ENCODE measurements around the gene MTX3. TPM values are rescaled to one million over a fixed set of nuclear protein-coding genes. Genes with fewer than 3 reads are reported as not detected.

Gene MTX3
- total and polyA plus RNA-seq, 4 donors = 4.2 to 22.6 (median 9.1) TPM

DNA sequence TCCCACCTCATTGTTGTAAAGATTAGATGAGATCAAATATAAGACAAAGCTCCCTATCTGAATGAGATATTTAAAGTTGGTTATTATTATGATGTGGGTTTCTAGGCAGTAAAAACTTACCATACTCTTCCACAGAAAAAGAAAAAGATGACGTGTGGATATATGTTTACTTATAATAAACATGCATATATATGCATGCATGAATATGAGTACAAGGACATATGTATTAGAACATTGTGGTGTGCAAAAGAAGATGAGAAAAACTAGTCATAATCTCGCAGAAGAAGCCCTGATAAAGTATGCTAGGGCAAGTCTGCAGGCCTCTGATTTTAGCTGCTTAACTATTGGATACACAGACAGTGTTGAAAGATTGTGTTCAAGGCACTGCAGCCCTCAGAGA, 34.0 kb upstream of the MTX3 start:
- Histone ChIP-seq H3K36me3 (ENCODE audit: control insufficient read depth in 4 of 4, insufficient read depth in 4 of 4, low read length in 4 of 4) (no peaks in the 10 kb centered on the region), H3K27me3 (ENCODE audit: control insufficient read depth in 3 of 3, insufficient read depth in 3 of 3, low read length in 2 of 3) (no peaks in the 10 kb centered on the region), H3K9me3 (ENCODE audit: control insufficient read depth in 4 of 4, insufficient read depth in 3 of 4, low read length in 3 of 4) (no peaks in the 10 kb centered on the region), H3K9ac (ENCODE audit: insufficient read depth in 1 of 2, low read length in 2 of 2) (no peak overlapping the region), H3K4me1 (ENCODE audit: control insufficient read depth in 5 of 5, insufficient read depth in 5 of 5, low read length in 5 of 5) (no peaks in the 10 kb centered on the region), H3K27ac (ENCODE audit: low read depth in 1 of 2, low read length in 1 of 2) (no peak overlapping the region), H3K4me3 (no peak overlapping the region)
- TF ChIP-seq, protein P1, sequence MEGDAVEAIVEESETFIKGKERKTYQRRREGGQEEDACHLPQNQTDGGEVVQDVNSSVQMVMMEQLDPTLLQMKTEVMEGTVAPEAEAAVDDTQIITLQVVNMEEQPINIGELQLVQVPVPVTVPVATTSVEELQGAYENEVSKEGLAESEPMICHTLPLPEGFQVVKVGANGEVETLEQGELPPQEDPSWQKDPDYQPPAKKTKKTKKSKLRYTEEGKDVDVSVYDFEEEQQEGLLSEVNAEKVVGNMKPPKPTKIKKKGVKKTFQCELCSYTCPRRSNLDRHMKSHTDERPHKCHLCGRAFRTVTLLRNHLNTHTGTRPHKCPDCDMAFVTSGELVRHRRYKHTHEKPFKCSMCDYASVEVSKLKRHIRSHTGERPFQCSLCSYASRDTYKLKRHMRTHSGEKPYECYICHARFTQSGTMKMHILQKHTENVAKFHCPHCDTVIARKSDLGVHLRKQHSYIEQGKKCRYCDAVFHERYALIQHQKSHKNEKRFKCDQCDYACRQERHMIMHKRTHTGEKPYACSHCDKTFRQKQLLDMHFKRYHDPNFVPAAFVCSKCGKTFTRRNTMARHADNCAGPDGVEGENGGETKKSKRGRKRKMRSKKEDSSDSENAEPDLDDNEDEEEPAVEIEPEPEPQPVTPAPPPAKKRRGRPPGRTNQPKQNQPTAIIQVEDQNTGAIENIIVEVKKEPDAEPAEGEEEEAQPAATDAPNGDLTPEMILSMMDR (IDR thresholded peaks at IDR 0.05; ENCODE audit: control extremely low read depth, extremely low read depth) = no peak
- WGBS, 2 donors = 82 to 93% methylated on average over 2 of the region's 2 CpGs
- no peak for ATAC-seq (ENCODE audit: insufficient read depth, low FRiP score)
- DNase-seq = no peak

DNA sequence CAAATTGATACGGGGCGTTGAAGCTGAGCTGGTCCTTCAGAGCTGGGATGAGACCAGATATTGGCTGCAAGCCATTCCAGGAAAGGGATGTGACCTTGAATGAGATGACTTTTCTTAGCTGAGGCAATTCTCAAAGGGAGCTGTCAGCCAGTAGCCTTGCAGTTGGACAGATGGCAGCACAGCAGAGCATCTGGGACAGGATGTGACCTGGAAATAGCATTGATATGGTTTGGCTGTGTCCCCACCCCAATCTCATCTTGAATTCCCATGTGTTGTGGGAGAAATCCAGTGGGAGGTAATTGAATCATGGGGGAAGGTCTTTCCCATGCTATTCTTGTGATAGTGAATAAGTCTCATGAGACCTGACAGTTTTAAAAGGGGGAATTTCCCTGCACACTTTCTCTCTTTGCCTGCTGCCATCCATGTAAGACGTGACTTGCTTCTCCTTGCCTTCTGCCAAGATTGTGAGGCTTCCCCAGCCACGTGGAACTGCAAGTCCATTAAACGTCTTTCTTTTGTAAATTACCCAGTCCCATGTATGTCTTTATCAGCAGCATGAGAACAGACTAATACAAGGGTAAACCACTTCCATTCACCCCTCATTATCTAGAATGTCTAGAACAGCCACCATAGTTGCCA, 19.8 kb upstream of the MTX3 start:
- no peaks in the 10 kb centered on the region for H3K27me3 ChIP-seq (ENCODE audit: control insufficient read depth in 3 of 3, insufficient read depth in 3 of 3, low read length in 2 of 3)
- no peak overlapping the region for H3K4me3 ChIP-seq
- ATAC-seq (ENCODE audit: insufficient read depth, low FRiP score) = no peak
- TF ChIP-seq, protein P1 (IDR thresholded peaks at IDR 0.05; ENCODE audit: control extremely low read depth, extremely low read depth) = no peak
- DNase-seq = no peak
- H3K4me1 ChIP-seq (ENCODE audit: control insufficient read depth in 5 of 5, insufficient read depth in 5 of 5, low read length in 5 of 5) = no peaks in the 10 kb centered on the region
- no peaks in the 10 kb centered on the region for H3K36me3 ChIP-seq (ENCODE audit: control insufficient read depth in 4 of 4, insufficient read depth in 4 of 4, low read length in 4 of 4)
- no peak overlapping the region for H3K9ac ChIP-seq (ENCODE audit: insufficient read depth in 1 of 2, low read length in 2 of 2)
- WGBS, 2 donors = 63 to 86% methylated on average over 5 of the region's 5 CpGs
- no peak overlapping the region for H3K27ac ChIP-seq (ENCODE audit: low read depth in 1 of 2, low read length in 1 of 2)
- H3K9me3 ChIP-seq (ENCODE audit: control insufficient read depth in 4 of 4, insufficient read depth in 3 of 4, low read length in 3 of 4) = peaks cover 0 to 3% (median 0%) of the 10 kb centered on the region in 4 donors

DNA sequence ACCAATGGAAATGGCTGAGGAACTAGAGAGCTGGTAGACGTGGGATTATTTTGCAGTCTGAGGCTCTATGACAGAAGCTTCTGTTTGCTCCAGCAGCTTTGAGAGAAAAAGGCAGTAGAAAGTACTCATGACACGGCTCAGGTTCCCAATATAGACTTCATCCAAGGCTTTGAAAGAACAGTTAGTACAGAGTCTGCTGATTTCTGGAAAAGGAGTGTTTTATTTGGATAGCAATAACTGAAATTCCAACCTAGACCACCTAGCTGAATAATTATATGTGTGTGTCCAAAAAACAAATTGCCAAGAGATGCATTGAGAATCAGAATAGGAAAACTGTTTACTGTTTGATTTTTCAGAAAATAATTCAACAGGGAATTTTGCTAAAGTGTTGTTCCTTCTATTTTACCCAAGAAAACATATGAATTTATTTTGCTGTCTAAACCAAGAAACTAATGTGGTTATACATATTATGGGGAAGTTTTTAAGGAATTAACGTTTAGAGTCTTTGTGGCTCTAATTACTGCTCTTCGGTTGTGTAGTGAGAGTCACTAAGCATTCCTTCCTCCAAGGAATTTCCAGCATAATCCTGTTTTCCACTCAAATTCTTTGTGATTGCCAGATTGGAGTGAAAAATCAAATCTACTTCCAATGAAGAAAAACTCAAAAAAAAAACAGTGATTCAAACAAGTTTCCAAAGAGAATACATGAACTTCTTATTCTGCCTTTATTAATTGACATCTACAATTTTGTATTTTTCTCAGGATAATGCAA, 18.1 kb upstream of the MTX3 start:
- TF ChIP-seq, protein P1 (IDR thresholded peaks at IDR 0.05; ENCODE audit: control extremely low read depth, extremely low read depth) = no peak
- no peaks in the 10 kb centered on the region for H3K36me3 ChIP-seq (ENCODE audit: control insufficient read depth in 4 of 4, insufficient read depth in 4 of 4, low read length in 4 of 4)
- 64 to 79% methylated on average over 4 of the region's 4 CpGs for WGBS, 2 donors
- H3K27me3 ChIP-seq (ENCODE audit: control insufficient read depth in 3 of 3, insufficient read depth in 3 of 3, low read length in 2 of 3) = no peaks in the 10 kb centered on the region
- peaks cover 0 to 3% (median 0%) of the 10 kb centered on the region in 4 donors for H3K9me3 ChIP-seq (ENCODE audit: control insufficient read depth in 4 of 4, insufficient read depth in 3 of 4, low read length in 3 of 4)
- no peak overlapping the region for H3K4me3 ChIP-seq
- no peak overlapping the region for H3K9ac ChIP-seq (ENCODE audit: insufficient read depth in 1 of 2, low read length in 2 of 2)
- DNase-seq (no peak), ATAC-seq (ENCODE audit: insufficient read depth, low FRiP score) (no peak)
- no peaks in the 10 kb centered on the region for H3K4me1 ChIP-seq (ENCODE audit: control insufficient read depth in 5 of 5, insufficient read depth in 5 of 5, low read length in 5 of 5)
- H3K27ac ChIP-seq (ENCODE audit: low read depth in 1 of 2, low read length in 1 of 2) = no peak overlapping the region

Measured in lung (tissue), 12 donors.